A172 (cell line): ENCODE data around the gene RAET1E. TPM values are rescaled to one million over a fixed set of nuclear protein-coding genes. Genes with fewer than 3 reads are reported as not detected.
"Not testable (repeated sequence)": the region's sequence is repeated elsewhere in the genome, so short reads cannot be mapped to it uniquely, and the experiment has no call there.

Experiments used
- DNase-seq: peaks from one replicate; pipeline ENCODE4 v3.0.0-alpha.2; 2015; ENCODE audit warnings: low spot score
- total RNA-seq: library from RNA; depleted of rRNA; stranded (reverse); fragments of >200 nt; shearing (Covaris generic); gene quantifications from 2 replicates; pipeline ENCODE4 v1.2.3, GENCODE V29; 2014

The RAET1E gene
- total RNA-seq, 1 experiment from 2014 or later = 1.0 TPM

- no peak for DNase-seq
These were observed 12.8 kb upstream of the RAET1E start for GRCh38 chr6:149910721-149911151.

GRCh38 chr6:149909701-149910470 lies 12.0 kb upstream of the RAET1E start:
- no peak for DNase-seq

GRCh38 chr6:149908480-149908879 lies 10.6 kb upstream of the RAET1E start:
- not testable (repeated sequence) for DNase-seq

- no peak for DNase-seq
These were observed 9.4 kb upstream of the RAET1E start for GRCh38 chr6:149907317-149907716.

- no peak for DNase-seq
These were observed 8.5 kb upstream of the RAET1E start for GRCh38 chr6:149906405-149906804.

DNA sequence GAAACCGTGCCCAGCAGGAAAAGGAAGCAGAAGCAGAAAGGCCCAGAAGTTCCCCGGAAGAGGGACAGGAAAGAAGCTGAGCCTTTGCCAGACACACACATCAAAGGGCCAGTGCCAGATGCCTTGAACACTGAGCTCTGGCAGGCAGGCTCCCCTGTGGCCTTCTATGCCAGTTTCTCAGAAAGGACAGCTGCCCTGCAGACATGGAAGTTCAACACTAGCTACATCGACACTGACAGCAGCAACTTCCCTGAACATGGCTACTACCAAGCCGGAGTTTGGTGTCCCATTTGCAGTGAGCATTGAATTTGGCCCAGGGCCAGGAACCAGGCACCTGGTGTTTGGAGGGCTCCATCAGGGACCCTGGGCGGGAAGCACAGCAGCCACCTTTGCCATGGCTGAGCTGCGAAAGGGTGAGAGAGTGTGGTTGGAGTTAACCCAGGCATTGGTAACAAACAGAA lies 8.0 kb upstream of the RAET1E start:
- DNase-seq = no peak

- no peak for DNase-seq
These were observed 7.5 kb upstream of the RAET1E start for GRCh38 chr6:149905371-149905910.

DNA sequence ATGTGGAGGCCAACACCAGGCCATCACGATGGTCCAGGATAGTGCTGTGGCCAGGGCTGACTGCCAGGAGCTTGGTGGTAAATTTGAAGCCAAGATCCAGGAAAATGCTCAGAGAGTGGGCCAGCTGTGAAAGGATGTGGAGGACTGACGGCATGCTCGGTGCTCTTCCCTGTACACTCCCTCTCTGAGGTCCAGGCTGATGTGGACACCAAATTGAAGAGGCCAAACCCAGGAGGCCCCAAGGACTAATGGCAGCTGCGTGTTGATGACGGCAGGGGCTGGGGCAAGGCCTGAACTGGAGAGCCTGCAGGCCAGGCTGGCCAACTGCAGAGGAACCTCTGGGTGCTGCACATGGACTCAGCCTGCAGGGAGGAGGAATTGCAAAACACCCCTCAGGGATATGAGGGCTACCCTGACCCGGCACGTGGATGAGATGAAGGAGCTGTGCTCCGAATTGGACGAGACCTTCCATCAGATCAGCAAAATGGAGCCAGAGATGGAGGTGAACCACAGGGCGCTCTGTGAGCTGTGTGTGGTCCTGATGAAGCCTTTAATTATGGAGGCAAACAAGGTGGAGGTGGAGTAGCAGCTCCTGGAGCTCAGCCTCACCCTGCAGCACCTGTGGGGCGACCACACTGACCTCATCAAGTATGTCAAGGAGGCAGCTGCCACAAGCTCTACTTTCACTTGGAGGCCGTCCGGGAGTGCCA lies 6.9 kb upstream of the RAET1E start:
- DNase-seq = no peak

- DNase-seq = no peak
These were observed 6.2 kb upstream of the RAET1E start for GRCh38 chr6:149903938-149904611.

DNA sequence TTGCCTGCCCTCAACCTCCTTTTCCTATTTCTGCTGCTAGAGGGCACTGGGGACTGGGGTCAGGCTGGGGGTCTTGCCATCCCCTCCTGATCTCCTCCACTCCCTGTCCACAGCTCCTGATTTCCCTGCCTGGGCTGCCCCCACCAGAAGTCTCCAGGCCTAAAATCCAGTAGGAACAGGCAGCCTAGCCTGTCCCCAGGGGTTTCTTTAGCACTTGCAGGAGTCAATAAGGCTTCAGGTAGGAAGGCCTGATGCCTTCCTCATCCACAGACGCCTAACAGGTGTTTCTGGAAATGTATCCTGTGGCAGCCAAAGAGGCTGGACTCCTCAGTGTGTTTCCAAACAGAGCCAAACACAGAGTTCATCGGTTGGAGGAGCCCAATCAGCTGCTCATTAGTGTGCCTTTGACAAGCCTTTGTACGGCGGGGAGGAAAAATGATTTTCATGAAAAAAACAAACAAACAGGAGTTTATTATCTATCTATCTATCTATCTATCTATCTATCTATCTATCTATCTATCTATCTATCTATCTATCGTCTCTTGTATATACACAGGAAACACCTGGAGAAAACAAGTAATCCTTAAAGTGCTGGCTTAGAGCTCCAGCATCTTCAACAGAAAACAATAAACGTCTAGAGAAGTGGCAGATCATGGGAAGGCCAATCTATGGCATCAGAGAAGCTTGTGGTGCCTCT lies 3.7 kb upstream of the RAET1E start:
- no peak for DNase-seq

DNA sequence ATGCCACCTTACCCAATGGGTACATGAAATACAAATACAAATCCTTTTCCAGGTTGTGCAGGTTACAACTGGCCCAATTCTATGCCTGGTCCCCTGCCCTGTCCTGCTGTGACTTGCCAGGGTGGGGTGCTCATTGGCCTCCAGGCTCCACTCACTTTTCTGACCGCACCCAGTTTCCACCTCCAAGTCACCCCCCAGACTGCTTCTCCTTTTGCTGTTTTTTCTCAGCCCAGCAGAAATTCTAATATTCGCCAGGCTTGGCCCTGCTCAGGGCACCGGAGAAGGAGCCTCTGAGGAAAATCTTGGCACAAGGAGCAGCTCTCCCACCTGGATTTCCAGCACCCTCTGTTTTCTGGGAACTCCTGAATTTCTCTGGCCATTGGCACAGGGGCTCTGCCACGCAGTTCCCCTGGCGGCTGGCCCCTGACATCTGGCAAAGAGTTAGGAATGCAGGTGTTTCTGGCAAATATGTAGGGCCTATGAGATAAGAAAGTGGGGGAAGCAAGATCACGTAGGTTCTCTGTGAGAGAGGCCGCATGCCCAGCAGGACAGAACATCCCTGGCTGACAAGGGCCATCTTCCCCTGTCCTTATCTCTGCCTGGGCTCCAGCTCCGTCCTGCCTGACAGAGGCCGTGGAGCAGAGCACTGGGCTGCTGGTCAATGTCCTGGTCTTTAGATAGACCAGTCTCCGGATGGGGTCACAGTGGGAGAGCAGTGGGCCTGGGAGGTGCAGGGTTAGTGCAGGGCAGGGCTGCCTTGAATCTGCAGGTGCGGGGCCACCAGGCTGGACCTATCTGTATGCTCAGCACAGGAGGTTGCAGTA lies 2.9 kb upstream of the RAET1E start:
- DNase-seq = no peak

DNA sequence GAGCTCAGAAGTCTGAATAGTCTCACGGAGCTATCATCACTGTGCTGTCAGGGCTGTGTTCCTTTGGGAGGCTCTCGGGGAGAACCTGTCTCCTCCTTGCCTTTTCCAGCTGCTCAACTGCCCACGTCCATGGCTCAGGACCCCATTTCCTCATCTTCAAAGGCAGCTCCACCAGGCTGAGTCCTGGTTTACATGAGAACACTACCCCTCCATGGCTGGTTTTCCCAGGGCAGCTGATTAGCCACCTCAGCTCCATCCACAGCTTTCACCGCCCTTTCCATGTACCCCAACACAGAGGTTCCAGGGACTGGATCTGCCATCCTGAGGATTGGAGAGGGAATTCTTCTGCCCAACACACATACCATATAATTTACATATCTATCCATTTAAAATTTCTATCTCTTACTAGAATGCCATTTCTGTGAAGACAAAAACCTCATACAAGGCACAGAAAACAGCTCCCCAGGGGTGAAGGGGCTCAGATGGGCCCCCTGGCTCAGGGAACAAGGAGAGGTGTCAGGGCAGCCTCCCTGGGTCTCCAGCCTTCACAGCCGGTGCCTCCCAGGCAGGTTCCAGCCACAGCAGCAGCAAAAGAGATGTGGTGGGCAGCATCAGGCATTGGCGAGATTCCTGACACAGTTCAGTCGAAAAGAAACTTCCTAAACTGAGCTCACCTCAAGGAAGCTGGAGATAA lies 2.2 kb upstream of the RAET1E start:
- DNase-seq = no peak

- no peak for DNase-seq
These were observed 1.6 kb upstream of the RAET1E start for GRCh38 chr6:149899486-149899885.

- DNase-seq = no peak
These were observed 1.1 kb upstream of the RAET1E start for GRCh38 chr6:149898966-149899365.

DNA sequence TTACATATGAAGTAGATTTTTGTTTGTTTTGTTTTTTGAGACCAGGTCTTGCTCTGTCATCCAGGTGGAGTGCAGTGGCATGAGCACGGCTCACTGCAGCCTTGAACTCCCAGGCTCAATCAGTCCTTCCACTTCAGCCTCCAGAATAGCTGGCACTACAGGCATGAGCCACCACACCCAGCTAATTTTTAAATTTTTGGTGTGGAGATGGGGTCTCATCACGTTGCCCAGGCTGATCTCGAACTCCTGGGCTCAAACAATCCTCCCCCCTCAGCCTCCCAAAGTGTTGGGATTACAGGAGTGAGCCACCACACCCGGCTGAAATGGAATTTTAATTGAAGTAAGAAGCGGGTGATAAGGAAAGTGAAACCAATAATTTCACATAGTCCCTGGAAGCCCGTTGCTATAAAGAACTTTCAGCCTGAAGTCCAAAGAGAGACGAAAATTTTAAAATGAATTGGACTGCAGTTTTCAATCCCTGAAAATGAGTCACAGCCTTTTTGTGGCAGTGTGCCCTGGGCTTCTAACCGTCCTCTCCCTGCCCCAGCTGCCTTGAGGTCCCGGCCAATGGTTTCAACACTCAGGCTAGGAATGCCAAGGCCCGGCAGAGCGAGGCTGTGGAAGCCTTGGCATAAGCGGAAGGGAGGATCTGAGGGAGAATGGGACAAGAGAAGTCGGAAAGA lies 757 bp downstream of the RAET1E start:
- peak; percentile 85 for DNase-seq

- peak; percentile 36 for DNase-seq
These were observed 1.4 kb downstream of the RAET1E start for GRCh38 chr6:149896491-149896890.

GRCh38 chr6:149895833-149896271 lies 2.1 kb downstream of the RAET1E start:
- DNase-seq = peak; percentile 90

DNA sequence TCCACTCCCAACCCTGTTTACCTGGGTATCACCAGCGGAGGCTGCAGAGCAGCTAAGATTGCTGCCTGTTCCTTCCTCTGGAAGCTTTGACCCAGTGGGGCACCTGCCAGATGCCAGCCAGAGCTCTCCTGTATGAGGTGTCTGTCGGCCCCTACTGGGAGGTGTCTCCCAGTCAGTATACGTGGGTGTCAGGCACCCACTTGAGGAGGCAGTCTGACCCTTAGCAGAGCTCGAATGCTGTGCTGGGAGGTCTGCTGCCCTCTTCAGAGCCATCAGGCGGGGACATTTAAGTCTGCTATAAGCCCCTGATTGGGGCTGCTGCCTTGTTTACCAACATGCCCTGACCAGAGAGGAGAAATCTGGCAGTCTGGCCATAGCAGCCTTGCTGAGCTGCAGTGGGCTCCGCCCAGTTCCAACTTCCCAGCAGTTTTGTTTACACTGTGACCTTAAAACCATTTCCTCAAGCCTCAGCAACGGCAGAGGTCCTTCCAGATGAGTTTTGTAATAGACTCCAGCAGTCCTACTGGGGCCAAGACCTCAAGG lies 2.8 kb downstream of the RAET1E start:
- peak; percentile 65 for DNase-seq

GRCh38 chr6:149891864-149892263 lies 6.0 kb downstream of the RAET1E start:
- DNase-seq = not testable (repeated sequence)
